Mesenchymal stem cell (in vitro differentiated cells and primary cell): ENCODE results near the gene TSC22D1.

ENCODE experiments used
- DNase-seq: peaks from one replicate; pipeline ENCODE4 v3.0.0-alpha.2; 2013
- H2AFZ ChIP-seq: one replicate; pipeline ENCODE4 v1.6.1; 2013; ENCODE audit warnings: low read depth, mild to moderate bottlenecking, control low read depth, inconsistent platforms, low read length, moderate library complexity
- H2AK5ac ChIP-seq: 2 replicates; pipeline ENCODE4 v1.6.1; 2013; ENCODE audit warnings: low read length, moderate library complexity, mild to moderate bottlenecking, inconsistent platforms; ENCODE audit not compliant: severe bottlenecking
- H2BK120ac ChIP-seq: one replicate; pipeline ENCODE4 v1.6.1; 2013; ENCODE audit warnings: low read depth, mild to moderate bottlenecking, inconsistent platforms, low read length, moderate library complexity
- H2BK12ac ChIP-seq, 2 experiments: one replicate each; pipeline ENCODE4 v1.6.1; 2013; ENCODE audit warnings: inconsistent platforms in 2 of 2, low read length in 2 of 2, mild to moderate bottlenecking in 2 of 2, moderate library complexity in 2 of 2, control low read depth in 1 of 2
- H2BK15ac ChIP-seq: one replicate; pipeline ENCODE4 v1.6.1; 2013; ENCODE audit warnings: mild to moderate bottlenecking, low read depth, inconsistent platforms; ENCODE audit not compliant: poor library complexity, severe bottlenecking
- H2BK5ac ChIP-seq: 2 replicates; pipeline ENCODE4 v1.6.1; 2013; ENCODE audit warnings: low read depth, mild to moderate bottlenecking, low read length, control low read depth, inconsistent platforms; ENCODE audit not compliant: poor library complexity, severe bottlenecking
- H3K14ac ChIP-seq, 2 experiments: one replicate each; pipeline ENCODE4 v1.6.1; 2013; ENCODE audit warnings: inconsistent platforms in 2 of 2, low read length in 2 of 2, control low read depth in 1 of 2, mild to moderate bottlenecking in 1 of 2, moderate library complexity in 1 of 2
- H3K18ac ChIP-seq, 2 experiments: one replicate each; pipeline ENCODE4 v1.6.1; 2013; ENCODE audit warnings: inconsistent platforms in 2 of 2, low read length in 2 of 2, control low read depth in 1 of 2, low read depth in 1 of 2, mild to moderate bottlenecking in 1 of 2
- H3K23ac ChIP-seq, 2 experiments: one replicate each; pipeline ENCODE4 v1.6.1; 2013; ENCODE audit warnings: inconsistent platforms in 2 of 2, low read length in 2 of 2, mild to moderate bottlenecking in 2 of 2, moderate library complexity in 2 of 2, control low read depth in 1 of 2
- H3K27ac ChIP-seq: 2 replicates; pipeline ENCODE4 v1.5.1; 2013; ENCODE audit warnings: mild to moderate bottlenecking, moderate library complexity, low read length, control low read depth, inconsistent platforms; ENCODE audit not compliant: poor library complexity, severe bottlenecking
- H3K27me3 ChIP-seq, 2 experiments: 2 replicates each; pipeline versions ENCODE4 v1.6.1 to v1.7.0; 2013; ENCODE audit warnings: low read length in 2 of 2, mild to moderate bottlenecking in 2 of 2, moderate library complexity in 2 of 2, control low read depth in 1 of 2, inconsistent platforms in 1 of 2; ENCODE audit not compliant: control insufficient read depth in 1 of 2, insufficient read depth in 1 of 2
- H3K36me3 ChIP-seq, 2 experiments: 2 replicates each; pipeline versions ENCODE4 v1.6.1 to v1.7.0; 2013; ENCODE audit warnings: low read length in 2 of 2, control low read depth in 1 of 2, inconsistent platforms in 1 of 2, low read depth in 1 of 2, mild to moderate bottlenecking in 1 of 2; ENCODE audit not compliant: insufficient read depth in 2 of 2, control insufficient read depth in 1 of 2
- H3K4ac ChIP-seq, 2 experiments: one replicate each; pipeline ENCODE4 v1.6.1; 2013; ENCODE audit warnings: inconsistent platforms in 2 of 2, low read length in 2 of 2, mild to moderate bottlenecking in 2 of 2, moderate library complexity in 2 of 2, control low read depth in 1 of 2, low read depth in 1 of 2
- H3K4me1 ChIP-seq: 2 replicates; pipeline ENCODE4 v1.6.1; 2013; ENCODE audit warnings: low read depth, low read length, control low read depth; ENCODE audit not compliant: control insufficient read depth, insufficient read depth
- H3K4me2 ChIP-seq: 2 replicates; pipeline ENCODE4 v1.6.1; 2013; ENCODE audit warnings: low read length, mild to moderate bottlenecking, inconsistent platforms; ENCODE audit not compliant: poor library complexity, severe bottlenecking
- H3K4me3 ChIP-seq, 2 experiments: 2 replicates each; pipeline versions ENCODE4 v1.5.1 to v1.7.0; 2013; ENCODE audit warnings: low read length in 2 of 2, mild to moderate bottlenecking in 2 of 2, control low read depth in 1 of 2, low read depth in 1 of 2; ENCODE audit not compliant: insufficient read depth in 1 of 2
- H3K79me1 ChIP-seq: replicated peaks from 2 replicates; pipeline ENCODE4 v1.6.1; 2013; ENCODE audit warnings: mild to moderate bottlenecking, control low read depth, low read length, inconsistent platforms; ENCODE audit not compliant: poor library complexity, severe bottlenecking
- H3K9ac ChIP-seq: 2 replicates; pipeline ENCODE4 v1.7.0; 2013; ENCODE audit warnings: mild to moderate bottlenecking, low read length, moderate library complexity
- H3K9me3 ChIP-seq: 2 replicates; pipeline ENCODE4 v1.7.0; 2013; ENCODE audit warnings: mild to moderate bottlenecking, low read length; ENCODE audit not compliant: control insufficient read depth
- H4K8ac ChIP-seq: one replicate; pipeline ENCODE4 v1.6.1; 2013; ENCODE audit warnings: inconsistent platforms, mild to moderate bottlenecking, low read length, moderate library complexity
- H4K91ac ChIP-seq: one replicate; pipeline ENCODE4 v1.6.1; 2013; ENCODE audit warnings: mild to moderate bottlenecking, low read length, inconsistent platforms
- WGBS: methylation state at CpG from one replicate; pipeline ENCODE4 v1.1.7; 2013; ENCODE audit warnings: mixed read lengths; 5-methylcytosine and 5-hydroxymethylcytosine counted together

The TSC22D1 gene

GRCh38 chr13:44382635-44383145, 193.4 kb downstream of the TSC22D1 start:
- no peak overlapping the region for H3K27ac ChIP-seq
- H3K36me3 ChIP-seq = peaks cover 4 to 9% of the 10 kb centered on the region in 2 experiments
- H3K27me3 ChIP-seq = no peaks in the 10 kb centered on the region
- no peak overlapping the region for H2BK120ac ChIP-seq
- no peak overlapping the region for H2AFZ ChIP-seq
- no peak overlapping the region for H3K9ac ChIP-seq
- no peak overlapping the region for H3K4me2 ChIP-seq
- DNase-seq = no peak
- H3K79me1 ChIP-seq = no peaks in the 10 kb centered on the region
- no peak overlapping the region for H2BK12ac ChIP-seq
- no peak overlapping the region for H2BK5ac ChIP-seq
- no peak overlapping the region for H2AK5ac ChIP-seq
- H3K9me3 ChIP-seq = no peaks in the 10 kb centered on the region
- H3K18ac ChIP-seq = no peak overlapping the region
- no peak overlapping the region for H3K14ac ChIP-seq
- H3K4me3 ChIP-seq = no peak overlapping the region
- H3K4ac ChIP-seq = no peak overlapping the region
- H3K23ac ChIP-seq = no peak overlapping the region
- no peak overlapping the region for H4K8ac ChIP-seq
- no peak overlapping the region for H4K91ac ChIP-seq
- no peak overlapping the region for H2BK15ac ChIP-seq
- 95% methylated on average over 5 of the region's 5 CpGs for WGBS
- peaks cover 3% of the 10 kb centered on the region for H3K4me1 ChIP-seq
